Activated naive CD4-positive, alpha-beta T cell treated with anti-CD3 and anti-CD28 coated beads for 36 hours (primary cell): ENCODE data around the gene ADCY4. TPM values are rescaled to one million over a fixed set of nuclear protein-coding genes. Genes with fewer than 3 reads are reported as not detected.

Experiments
- CTCF ChIA-PET: fragments of 350-600 bp; sonication (Branson Sonifier 250); formaldehyde crosslinking; loops from one replicate; lab custom pipeline; 2021; ENCODE audit warnings: antibody characterized with exemption; lab: Charles Lee
- DNase-seq: peaks from one replicate; pipeline ENCODE4 v3.0.0-alpha.2; 2020
- H3K27ac Mint-ChIP-seq: one replicate; pipeline ENCODE4 v1.8.0; 2021; ENCODE audit warnings: mild to moderate bottlenecking, mixed read lengths
- H3K27me3 Mint-ChIP-seq: one replicate; pipeline ENCODE4 v1.8.0; 2021; ENCODE audit warnings: low read depth, mixed read lengths
- H3K36me3 Mint-ChIP-seq: one replicate; pipeline ENCODE4 v1.8.0; 2021; ENCODE audit warnings: low read depth, mixed read lengths
- H3K4me1 Mint-ChIP-seq: one replicate; pipeline ENCODE4 v1.8.0; 2021; ENCODE audit warnings: low read depth, mixed read lengths
- H3K4me3 Mint-ChIP-seq: one replicate; pipeline ENCODE4 v1.8.0; 2021; ENCODE audit warnings: mild to moderate bottlenecking, moderate library complexity, mixed read lengths
- H3K9me3 Mint-ChIP-seq: one replicate; pipeline ENCODE4 v1.8.0; 2021; ENCODE audit warnings: mixed read lengths
- intact Hi-C: fragments of 100-400 bp; cut with micrococcal nuclease; formaldehyde crosslinking; loops from one replicate; pipeline ENCODE4 v1.15.1; 2023
- total RNA-seq, 2 experiments: library from RNA; stranded (reverse); gene quantifications; one replicate each; pipeline ENCODE4 v1.2.3, GENCODE V29; 2021

The ADCY4 gene
- total RNA-seq, 2 experiments from 2014 or later = 1.6 to 2.4 TPM

GRCh38 chr14:24312736-24313507 is 21.9 kb downstream of the ADCY4 start:
- DNase-seq = peak; percentile 62
- H3K4me3 Mint-ChIP-seq = peak overlapping the region; percentile 3
- no peaks in the 10 kb centered on the region for H3K27me3 Mint-ChIP-seq
- no peaks in the 10 kb centered on the region for H3K9me3 Mint-ChIP-seq
- CTCF ChIA-PET = interaction anchor here (1.0 to 8.5 kb wide), 7 partner anchors 15 to 120 kb away, joined by 3 to 111 read pairs (median 4); partner anchors contain the start of gene ADCY4
- intact Hi-C loops = loop anchor here (1.0 kb wide), 1 partner anchor 118 kb away; no protein-coding TSS in a partner anchor
- H3K36me3 Mint-ChIP-seq = peaks cover 18% of the 10 kb centered on the region
- no peak overlapping the region for H3K27ac Mint-ChIP-seq
- H3K4me1 Mint-ChIP-seq = peaks cover 73% of the 10 kb centered on the region

GRCh38 chr14:24311837-24312615 is 22.8 kb downstream of the ADCY4 start:
- DNase-seq = no peak
- peaks cover 69% of the 10 kb centered on the region for H3K4me1 Mint-ChIP-seq
- H3K36me3 Mint-ChIP-seq = peaks cover 20% of the 10 kb centered on the region
- H3K27me3 Mint-ChIP-seq = no peaks in the 10 kb centered on the region
- H3K9me3 Mint-ChIP-seq = no peaks in the 10 kb centered on the region
- H3K27ac Mint-ChIP-seq = peak overlapping the region; percentile 68
- H3K4me3 Mint-ChIP-seq = peak overlapping the region; percentile 71
- CTCF ChIA-PET = interaction anchor here (0.6 to 8.5 kb wide), 11 partner anchors 11 to 123 kb away, joined by 3 to 111 read pairs (median 5); partner anchors contain the start of genes ADCY4, DHRS1, MDP1 and NOP9
- intact Hi-C loops = loop anchor here (1.0 kb wide), 1 partner anchor 20 kb away; no protein-coding TSS in a partner anchor

- intact Hi-C loops = loop anchor here (1.0 kb wide), 1 partner anchor 21 kb away; no protein-coding TSS in a partner anchor
- H3K36me3 Mint-ChIP-seq = peaks cover 24% of the 10 kb centered on the region
These were observed 23.9 kb downstream of the ADCY4 start, which contains the start of gene LTB4R for GRCh38 chr14:24310646-24311604. Gene LTB4R (plus strand): TSS chr14:24311502. CDS start chr14:24315652, 4,150 bp downstream.

GRCh38 chr14:24310265-24310645 is 24.6 kb downstream of the ADCY4 start:
- intact Hi-C loops = no loop called here

More at GRCh38 chr14:24310646-24311604, 23.9 kb downstream of the ADCY4 start, which contains the start of gene LTB4R:
- CTCF ChIA-PET = interaction anchor here (0.8 to 8.5 kb wide), 16 partner anchors 10 to 203 kb away, joined by 3 to 121 read pairs (median 4); partner anchors contain the start of genes ADCY4, DHRS1, MDP1 and NOP9
- Mint-ChIP-seq H3K4me3 (peak within 1 kb of the TSS; percentile 71), H3K9me3 (no peaks in the 10 kb centered on the region), H3K27ac (peak within 1 kb of the TSS; percentile 68), H3K27me3 (no peaks in the 10 kb centered on the region), H3K4me1 (peaks cover 64% of the 10 kb centered on the region)
- DNase-seq = peak; percentile 71

GRCh38 chr14:24309538-24310264 is 25.2 kb downstream of the ADCY4 start, which contains the start of gene LTB4R2:
Gene LTB4R2 (plus strand): TSS chr14:24310140. CDS start chr14:24310665, 525 bp downstream.
- Mint-ChIP-seq H3K4me3 (peak within 1 kb of the TSS; percentile 71), H3K9me3 (no peaks in the 10 kb centered on the region), H3K36me3 (peaks cover 34% of the 10 kb centered on the region), H3K27me3 (no peaks in the 10 kb centered on the region), H3K4me1 (peaks cover 58% of the 10 kb centered on the region), H3K27ac (peak within 1 kb of the TSS; percentile 39)
- DNase-seq = no peak
- CTCF ChIA-PET = interaction anchor here (0.8 to 8.5 kb wide), 21 partner anchors 9 to 219 kb away, joined by 3 to 121 read pairs (median 11); partner anchors contain the start of genes ADCY4, CHMP4A, DHRS1 and KHNYN
- intact Hi-C loops = no loop called here

More at GRCh38 chr14:24310265-24310645, 24.6 kb downstream of the ADCY4 start:
- Mint-ChIP-seq H3K27me3 (no peaks in the 10 kb centered on the region), H3K9me3 (no peaks in the 10 kb centered on the region), H3K4me3 (peak overlapping the region; percentile 71), H3K36me3 (peaks cover 30% of the 10 kb centered on the region), H3K4me1 (peaks cover 60% of the 10 kb centered on the region), H3K27ac (peak overlapping the region; percentile 39)
- no peak for DNase-seq
- CTCF ChIA-PET = interaction anchor here (0.8 to 8.5 kb wide), 14 partner anchors 9 to 202 kb away, joined by 3 to 121 read pairs (median 14); partner anchors contain the start of genes ADCY4, CHMP4A, DHRS1 and MDP1

- CTCF ChIA-PET = interaction anchor here (0.7 to 8.5 kb wide), 41 partner anchors 8 to 250 kb away, joined by 3 to 121 read pairs (median 6); partner anchors contain the start of genes ADCY4, CHMP4A, DHRS1 and GMPR2
- Mint-ChIP-seq H3K27ac (no peak overlapping the region), H3K9me3 (no peaks in the 10 kb centered on the region), H3K36me3 (peaks cover 34% of the 10 kb centered on the region), H3K4me1 (peaks cover 46% of the 10 kb centered on the region), H3K4me3 (no peak overlapping the region), H3K27me3 (no peaks in the 10 kb centered on the region)
- intact Hi-C loops = loop anchor here (1.0 kb wide), 7 partner anchors 9 to 250 kb away; partner anchors contain the start of genes DCAF11, DHRS1, MDP1 and NOP9
- no peak for DNase-seq
These were observed 26.3 kb downstream of the ADCY4 start for GRCh38 chr14:24308342-24309124.

- H3K27me3 Mint-ChIP-seq = no peaks in the 10 kb centered on the region
- DNase-seq = peak; percentile 83
- H3K4me1 Mint-ChIP-seq = peaks cover 39% of the 10 kb centered on the region
- H3K27ac Mint-ChIP-seq = peak within 1 kb of the TSS; percentile 25
- H3K9me3 Mint-ChIP-seq = no peaks in the 10 kb centered on the region
- peaks cover 34% of the 10 kb centered on the region for H3K36me3 Mint-ChIP-seq
- no peak within 1 kb of the TSS for H3K4me3 Mint-ChIP-seq
- CTCF ChIA-PET = interaction anchor here (0.6 to 8.5 kb wide), 47 partner anchors 8 to 249 kb away, joined by 3 to 121 read pairs (median 5); partner anchors contain the start of genes ADCY4, CHMP4A, DHRS1 and GMPR2
- intact Hi-C loops = loop anchor here (1.0 kb wide), 7 partner anchors 8 to 249 kb away; partner anchors contain the start of genes DCAF11, DHRS1, MDP1 and NOP9
These were observed 27.1 kb downstream of the ADCY4 start, which contains the start of gene CIDEB for GRCh38 chr14:24307575-24308341. Gene CIDEB (minus strand): TSS chr14:24307977. CDS start chr14:24307858, 119 bp downstream.

- no peaks in the 10 kb centered on the region for H3K27me3 Mint-ChIP-seq
- H3K27ac Mint-ChIP-seq = no peak overlapping the region
- CTCF ChIA-PET = interaction anchor here (0.7 to 8.5 kb wide), 22 partner anchors 9 to 190 kb away, joined by 3 to 121 read pairs (median 6); partner anchors contain the start of genes ADCY4, CHMP4A, KHNYN and MDP1
- no peak for DNase-seq
- H3K36me3 Mint-ChIP-seq = peaks cover 35% of the 10 kb centered on the region
- no peaks in the 10 kb centered on the region for H3K9me3 Mint-ChIP-seq
- H3K4me3 Mint-ChIP-seq = no peak overlapping the region
- intact Hi-C loops = no loop called here
- H3K4me1 Mint-ChIP-seq = peaks cover 34% of the 10 kb centered on the region
These were observed 27.7 kb downstream of the ADCY4 start for GRCh38 chr14:24307156-24307574.

- DNase-seq = no peak
- Mint-ChIP-seq H3K27ac (no peak overlapping the region), H3K27me3 (no peaks in the 10 kb centered on the region), H3K4me1 (peaks cover 34% of the 10 kb centered on the region), H3K4me3 (no peak overlapping the region), H3K9me3 (no peaks in the 10 kb centered on the region), H3K36me3 (peaks cover 37% of the 10 kb centered on the region)
- intact Hi-C loops = no loop called here
- CTCF ChIA-PET = interaction anchor here (0.8 to 1.6 kb wide), 5 partner anchors 27 to 133 kb away, joined by 3 to 7 read pairs (median 3); partner anchors contain the start of genes MDP1 and TINF2
These were observed 30.9 kb downstream of the ADCY4 start for GRCh38 chr14:24304019-24304387.
